KMS-11 (cell line): ENCODE measurements around the gene CLDN9.
"Not testable (repeated sequence)": the region's sequence is repeated elsewhere in the genome, so short reads cannot be mapped to it uniquely, and the experiment has no call there.

ENCODE experiments used
- H2AFZ ChIP-seq: fragments of 200-600 bp; sonication (generic); 2 replicates; pipeline ENCODE4 v1.6.1; 2016; ENCODE audit warnings: antibody characterized with exemption, mixed run types, low read depth
- H3K27ac ChIP-seq: fragments of 200-600 bp; sonication (generic); 2 replicates; pipeline ENCODE4 v1.6.1; 2016; ENCODE audit warnings: mild to moderate bottlenecking, mixed run types
- H3K27me3 ChIP-seq: fragments of 200-600 bp; sonication (generic); 2 replicates; pipeline ENCODE4 v1.6.1; 2017; ENCODE audit warnings: mild to moderate bottlenecking, low read depth, mixed run types, moderate library complexity; ENCODE audit not compliant: insufficient read depth
- H3K36me3 ChIP-seq: fragments of 200-600 bp; sonication (generic); 2 replicates; pipeline ENCODE4 v1.6.1; 2017; ENCODE audit warnings: mild to moderate bottlenecking, mixed run types; ENCODE audit not compliant: insufficient read depth
- H3K4me1 ChIP-seq: fragments of 200-600 bp; sonication (generic); 2 replicates; pipeline ENCODE4 v1.6.1; 2016; ENCODE audit warnings: mild to moderate bottlenecking, low read depth, mixed run types; ENCODE audit not compliant: poor library complexity, severe bottlenecking
- H3K4me2 ChIP-seq: fragments of 200-600 bp; sonication (generic); 2 replicates; pipeline ENCODE4 v1.7.0; 2016; ENCODE audit warnings: mild to moderate bottlenecking, mixed run types
- H3K4me3 ChIP-seq: fragments of 200-600 bp; sonication (generic); IDR thresholded peaks from 2 replicates; pipeline ENCODE4 v1.6.1; 2017; ENCODE audit warnings: low read depth, low read length, mixed read lengths; ENCODE audit not compliant: insufficient read depth
- H3K79me2 ChIP-seq: fragments of 200-600 bp; sonication (generic); 2 replicates; pipeline ENCODE4 v1.6.1; 2016; ENCODE audit warnings: low read depth, mixed run types; ENCODE audit not compliant: insufficient read depth
- H3K9ac ChIP-seq: fragments of 200-600 bp; sonication (generic); 2 replicates; pipeline ENCODE4 v1.6.1; 2016; ENCODE audit warnings: mild to moderate bottlenecking, mixed run types
- H4K20me1 ChIP-seq: fragments of 200-600 bp; sonication (generic); 2 replicates; pipeline ENCODE4 v1.6.1; 2016; ENCODE audit warnings: mild to moderate bottlenecking, mixed run types; ENCODE audit not compliant: insufficient read depth
- TF ChIP-seq, protein P1 (sequence below): fragments of 200-600 bp; sonication (generic); conservative IDR thresholded peaks from 2 replicates; pipeline ENCODE4 v1.6.1; 2017; ENCODE audit warnings: low read depth, mild to moderate bottlenecking, antibody characterized with exemption, low read length, moderate library complexity, mixed read lengths

Gene CLDN9

DNA sequence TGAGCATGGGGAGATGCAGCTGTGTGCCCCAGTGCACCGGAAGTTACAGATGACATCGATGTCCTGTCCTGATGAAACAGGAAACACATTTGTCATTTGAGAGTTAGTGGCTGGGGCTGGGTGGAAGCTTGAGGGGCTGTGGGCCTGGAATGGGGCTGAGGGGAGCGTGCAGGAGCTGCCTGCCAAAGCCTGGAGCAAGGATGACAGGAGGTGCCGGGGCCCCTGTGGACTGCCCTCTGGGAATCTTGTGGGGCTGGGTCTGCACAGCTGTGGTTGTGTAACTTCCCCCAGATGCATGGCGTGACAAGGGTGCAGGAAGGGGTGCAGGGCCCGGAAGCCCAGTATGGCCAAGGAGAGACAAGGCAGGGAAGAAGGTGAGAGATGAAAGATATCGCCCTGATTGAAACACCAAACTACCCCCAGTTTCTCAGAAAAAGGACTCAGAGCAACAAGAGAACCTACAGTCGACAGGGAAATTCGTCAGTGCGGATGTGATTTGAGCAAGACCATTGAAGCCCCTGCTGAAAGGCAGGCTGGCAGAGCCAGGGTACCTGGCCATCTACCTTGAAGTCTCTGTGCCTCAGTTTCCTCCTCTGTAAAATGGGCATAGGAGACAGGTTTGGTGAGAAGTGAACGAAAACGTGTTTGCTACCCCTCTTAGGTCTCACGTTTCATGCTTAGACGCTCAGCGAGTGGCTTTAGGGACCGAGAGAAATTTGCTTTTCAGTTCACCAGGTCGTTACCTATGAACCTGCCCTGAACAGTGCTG, 42.4 kb downstream of the CLDN9 start:
- H3K4me3 ChIP-seq = no peak overlapping the region
- peaks cover 5% of the 10 kb centered on the region; the same call in 1 of the 2 replicates for H3K27me3 ChIP-seq
- no peak overlapping the region for H3K4me2 ChIP-seq
- H3K27ac ChIP-seq = no peak overlapping the region
- H3K4me1 ChIP-seq = peaks cover 6% of the 10 kb centered on the region
- TF ChIP-seq, protein P1, sequence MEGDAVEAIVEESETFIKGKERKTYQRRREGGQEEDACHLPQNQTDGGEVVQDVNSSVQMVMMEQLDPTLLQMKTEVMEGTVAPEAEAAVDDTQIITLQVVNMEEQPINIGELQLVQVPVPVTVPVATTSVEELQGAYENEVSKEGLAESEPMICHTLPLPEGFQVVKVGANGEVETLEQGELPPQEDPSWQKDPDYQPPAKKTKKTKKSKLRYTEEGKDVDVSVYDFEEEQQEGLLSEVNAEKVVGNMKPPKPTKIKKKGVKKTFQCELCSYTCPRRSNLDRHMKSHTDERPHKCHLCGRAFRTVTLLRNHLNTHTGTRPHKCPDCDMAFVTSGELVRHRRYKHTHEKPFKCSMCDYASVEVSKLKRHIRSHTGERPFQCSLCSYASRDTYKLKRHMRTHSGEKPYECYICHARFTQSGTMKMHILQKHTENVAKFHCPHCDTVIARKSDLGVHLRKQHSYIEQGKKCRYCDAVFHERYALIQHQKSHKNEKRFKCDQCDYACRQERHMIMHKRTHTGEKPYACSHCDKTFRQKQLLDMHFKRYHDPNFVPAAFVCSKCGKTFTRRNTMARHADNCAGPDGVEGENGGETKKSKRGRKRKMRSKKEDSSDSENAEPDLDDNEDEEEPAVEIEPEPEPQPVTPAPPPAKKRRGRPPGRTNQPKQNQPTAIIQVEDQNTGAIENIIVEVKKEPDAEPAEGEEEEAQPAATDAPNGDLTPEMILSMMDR = no peak
- H2AFZ ChIP-seq = no peak overlapping the region
- no peaks in the 10 kb centered on the region for H3K36me3 ChIP-seq
- H4K20me1 ChIP-seq = no peaks in the 10 kb centered on the region
- no peak overlapping the region for H3K9ac ChIP-seq
- H3K79me2 ChIP-seq = no peaks in the 10 kb centered on the region

DNA sequence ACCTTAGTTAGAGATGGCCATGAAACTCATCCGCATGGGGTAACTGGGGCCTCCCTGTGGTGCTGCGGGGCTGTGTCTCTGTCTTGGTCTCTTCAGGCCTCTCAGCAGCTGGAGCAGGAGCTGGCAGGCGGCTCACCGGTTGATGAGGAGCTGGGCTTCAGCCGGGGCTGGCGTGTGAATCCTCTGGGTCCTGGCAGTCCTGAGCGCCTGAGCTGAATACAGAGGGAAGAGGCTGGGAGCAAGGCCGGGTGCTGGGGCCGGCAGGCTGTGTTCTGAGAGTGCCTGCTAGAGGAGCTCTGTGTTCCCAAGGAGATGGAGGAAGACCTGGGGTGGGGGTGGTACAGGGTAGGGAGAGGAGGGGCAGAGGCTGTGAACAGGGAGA, 43.0 kb downstream of the CLDN9 start:
- not testable (repeated sequence) for H3K27me3 ChIP-seq, H2AFZ ChIP-seq, H3K4me2 ChIP-seq, H3K36me3 ChIP-seq, H4K20me1 ChIP-seq, H3K4me1 ChIP-seq, H3K4me3 ChIP-seq, H3K9ac ChIP-seq, H3K27ac ChIP-seq, H3K79me2 ChIP-seq

DNA sequence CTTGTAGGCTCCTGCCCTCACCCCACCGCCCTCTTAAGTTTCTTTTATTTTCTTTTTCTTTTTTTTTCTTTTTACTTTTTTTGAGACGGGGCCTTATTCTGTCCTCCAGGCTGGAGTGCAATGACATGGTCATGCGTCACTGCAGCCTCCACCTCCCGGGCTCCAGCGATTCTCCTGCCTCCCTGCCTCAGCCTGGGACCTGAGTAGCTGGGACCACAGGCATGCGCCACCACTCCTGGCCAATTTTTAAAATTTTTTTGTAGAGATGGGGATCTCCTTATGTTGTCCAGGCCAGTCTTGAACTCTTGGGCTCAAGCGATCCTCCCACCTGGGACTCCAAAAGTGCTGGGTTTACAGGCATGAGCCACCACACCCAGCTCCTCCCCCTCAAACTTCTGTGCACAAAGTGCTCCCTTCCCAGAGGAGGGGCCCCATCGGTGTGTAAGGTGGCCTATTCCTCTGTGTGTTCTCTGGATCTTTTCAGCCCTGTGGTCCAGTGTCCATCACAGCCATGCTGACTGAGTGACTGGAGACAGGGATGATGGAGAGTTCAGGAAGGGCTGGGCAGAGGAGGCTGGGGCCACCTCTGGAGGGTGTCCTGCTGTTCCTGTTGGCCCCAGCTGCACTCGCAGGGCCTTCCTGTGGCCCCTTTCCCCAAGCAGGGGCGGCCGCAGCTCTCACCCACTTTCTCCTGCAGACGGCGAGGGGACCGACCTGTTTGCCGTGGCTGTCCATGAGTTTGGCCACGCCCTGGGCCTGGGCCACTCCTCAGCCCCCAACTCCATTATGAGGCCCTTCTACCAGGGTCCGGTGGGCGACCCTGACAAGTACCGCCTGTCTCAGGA, 43.8 kb downstream of the CLDN9 start:
- H3K79me2 ChIP-seq = no peaks in the 10 kb centered on the region
- H3K4me2 ChIP-seq = no peak overlapping the region
- TF ChIP-seq, protein P1 = no peak
- H3K27me3 ChIP-seq = peaks cover 3% of the 10 kb centered on the region; the same call in 1 of the 2 replicates
- no peak overlapping the region for H3K27ac ChIP-seq
- H2AFZ ChIP-seq = no peak overlapping the region
- no peaks in the 10 kb centered on the region for H3K36me3 ChIP-seq
- H4K20me1 ChIP-seq = no peaks in the 10 kb centered on the region
- H3K4me3 ChIP-seq = no peak overlapping the region
- H3K4me1 ChIP-seq = peaks cover 6% of the 10 kb centered on the region
- no peak overlapping the region for H3K9ac ChIP-seq

DNA sequence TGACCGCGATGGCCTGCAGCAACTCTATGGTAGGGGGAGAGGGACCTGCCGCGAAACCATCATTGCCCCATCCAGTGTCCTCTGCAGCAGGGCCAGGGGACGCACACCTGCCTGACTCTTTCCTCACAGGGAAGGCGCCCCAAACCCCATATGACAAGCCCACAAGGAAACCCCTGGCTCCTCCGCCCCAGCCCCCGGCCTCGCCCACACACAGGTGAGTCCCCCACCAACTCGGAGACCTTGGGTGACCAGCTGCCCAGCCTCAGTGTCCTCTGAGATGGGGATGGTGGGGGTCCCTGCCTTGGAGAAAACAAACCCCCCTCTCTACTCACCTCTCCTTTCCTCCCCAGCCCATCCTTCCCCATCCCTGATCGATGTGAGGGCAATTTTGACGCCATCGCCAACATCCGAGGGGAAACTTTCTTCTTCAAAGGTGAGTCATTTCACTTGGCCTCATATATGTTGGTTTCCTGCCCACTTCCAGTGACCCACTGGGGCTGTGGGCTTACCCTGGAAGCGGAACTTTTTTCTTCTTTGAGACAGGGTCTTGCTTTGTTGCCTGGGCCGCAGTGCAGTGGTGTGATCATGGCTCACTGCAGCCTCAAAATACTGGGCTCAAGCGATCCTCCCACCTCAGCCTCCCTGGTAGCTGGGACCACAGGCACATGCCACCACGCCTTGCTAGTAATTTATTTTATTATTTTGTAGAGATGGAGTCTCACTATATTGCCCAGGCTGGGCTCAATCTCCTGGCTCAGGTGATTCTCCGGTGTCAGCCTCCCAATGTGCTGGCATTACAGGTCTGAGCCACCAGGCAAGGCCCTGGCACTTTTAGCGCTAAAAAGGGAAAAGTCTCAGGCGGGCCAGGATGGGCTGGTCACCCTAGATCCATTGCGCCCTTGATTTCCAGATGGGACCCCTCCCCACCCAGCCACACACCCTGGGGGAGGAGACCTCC, 44.7 kb downstream of the CLDN9 start:
- Histone ChIP-seq H3K4me3 (no peak overlapping the region), H4K20me1 (no peaks in the 10 kb centered on the region), H3K36me3 (no peaks in the 10 kb centered on the region), H3K79me2 (no peaks in the 10 kb centered on the region), H3K27me3 (peaks cover 6% of the 10 kb centered on the region; the same call in 1 of the 2 replicates), H3K4me1 (peaks cover 6% of the 10 kb centered on the region), H3K4me2 (no peak overlapping the region), H2AFZ (no peak overlapping the region), H3K9ac (no peak overlapping the region), H3K27ac (no peak overlapping the region)
- TF ChIP-seq, protein P1 = no peak
